ENCODE data around the gene ZMYND10.
A peak's percentile ranks its signal among the peaks of the same experiment; 100 is the strongest.

The ZMYND10 gene

GRCh38 chr3:50370594-50370993 lies 25.1 kb upstream of the ZMYND10 start:
- no peak for DNase-seq

- no peak for DNase-seq
These were observed 23.6 kb upstream of the ZMYND10 start for GRCh38 chr3:50369012-50369670.

- DNase-seq: no peak
These were observed 20.3 kb upstream of the ZMYND10 start for GRCh38 chr3:50365842-50366220.

- no peak for DNase-seq
These were observed 19.7 kb upstream of the ZMYND10 start for GRCh38 chr3:50365080-50365841.

- DNase-seq: no peak
These were observed 19.1 kb upstream of the ZMYND10 start for GRCh38 chr3:50364573-50365079.

- DNase-seq: no peak
These were observed 14.2 kb upstream of the ZMYND10 start for GRCh38 chr3:50359760-50360110.

- DNase-seq: peak; percentile 92
These were observed 13.6 kb upstream of the ZMYND10 start, which contains the start of gene TMEM115 for GRCh38 chr3:50358911-50359759. Gene TMEM115 (minus strand): TSS chr3:50359521. CDS start chr3:50359063, 458 bp downstream.

GRCh38 chr3:50358355-50358910 lies 12.9 kb upstream of the ZMYND10 start:
- DNase-seq: no peak

- no peak for DNase-seq
These were observed 11.9 kb upstream of the ZMYND10 start for GRCh38 chr3:50357481-50357880.

GRCh38 chr3:50356553-50356952 lies 11.0 kb upstream of the ZMYND10 start:
- DNase-seq: no peak

- DNase-seq: no peak
These were observed 10.5 kb upstream of the ZMYND10 start for GRCh38 chr3:50355829-50356552.

GRCh38 chr3:50354850-50355249 lies 9.3 kb upstream of the ZMYND10 start:
- DNase-seq: no peak

- no peak for DNase-seq
These were observed 8.7 kb upstream of the ZMYND10 start for GRCh38 chr3:50354186-50354764.

- no peak for DNase-seq
These were observed 7.9 kb upstream of the ZMYND10 start for GRCh38 chr3:50353245-50354004.

GRCh38 chr3:50352781-50353180 lies 7.2 kb upstream of the ZMYND10 start:
- DNase-seq: no peak

GRCh38 chr3:50351323-50351697 lies 5.8 kb upstream of the ZMYND10 start:
- no peak for DNase-seq

- peak; percentile 77 for DNase-seq
These were observed 5.2 kb upstream of the ZMYND10 start, which contains the start of the genes CYB561D2 and NPRL2 for GRCh38 chr3:50350527-50351322. Gene CYB561D2 (plus strand): TSS chr3:50350862. CDS start chr3:50351434, 572 bp downstream. Gene NPRL2 (minus strand): TSS chr3:50350775. CDS start chr3:50350652, 123 bp downstream.

- no peak for DNase-seq
These were observed 4.6 kb upstream of the ZMYND10 start for GRCh38 chr3:50350213-50350526.

- DNase-seq: peak; percentile 33
These were observed 1.8 kb upstream of the ZMYND10 start for GRCh38 chr3:50347187-50347813.

- no peak for DNase-seq
These were observed 524 bp downstream of the ZMYND10 start for GRCh38 chr3:50345008-50345407.

Measured in NCI-H446 treated with DMSO at 0.1 percent for 48 hours (cell line).